ENCODE measurements around the gene LMNTD2.
"Not testable (repeated sequence)": the region's sequence is repeated elsewhere in the genome, so short reads cannot be mapped to it uniquely, and the experiment has no call there.

Gene LMNTD2

GRCh38 chr11:526192-526591 lies 34.3 kb downstream of the LMNTD2 start:
- Histone ChIP-seq H3K9me3 (ENCODE audit: control insufficient read depth, low read length) (no peaks in the 10 kb centered on the region), H3K4me1 (ENCODE audit: control insufficient read depth, insufficient read depth, low read length, poor library complexity, severe bottlenecking) (no peaks in the 10 kb centered on the region), H3K27ac (ENCODE audit: insufficient read depth, low read length, poor library complexity, severe bottlenecking) (no peak overlapping the region), H3K36me3 (ENCODE audit: control insufficient read depth, insufficient read depth, low read length) (no peaks in the 10 kb centered on the region), H3K27me3 (replicated peaks; ENCODE audit: control insufficient read depth, insufficient read depth, low read length, poor library complexity, severe bottlenecking) (no peaks in the 10 kb centered on the region), H3K4me3 (ENCODE audit: insufficient read depth, low read depth, low read length, poor library complexity, severe bottlenecking) (no peak overlapping the region)
- no peak for DNase-seq

GRCh38 chr11:521177-521688 lies 39.3 kb downstream of the LMNTD2 start:
- no peaks in the 10 kb centered on the region for H3K27me3 ChIP-seq (replicated peaks; ENCODE audit: control insufficient read depth, insufficient read depth, low read length, poor library complexity, severe bottlenecking)
- H3K4me1 ChIP-seq (ENCODE audit: control insufficient read depth, insufficient read depth, low read length, poor library complexity, severe bottlenecking): peaks cover 5% of the 10 kb centered on the region
- no peaks in the 10 kb centered on the region for H3K36me3 ChIP-seq (ENCODE audit: control insufficient read depth, insufficient read depth, low read length)
- H3K4me3 ChIP-seq (ENCODE audit: insufficient read depth, low read depth, low read length, poor library complexity, severe bottlenecking): no peak overlapping the region
- H3K27ac ChIP-seq (ENCODE audit: insufficient read depth, low read length, poor library complexity, severe bottlenecking): no peak overlapping the region
- no peak for DNase-seq
- H3K9me3 ChIP-seq (ENCODE audit: control insufficient read depth, low read length): no peaks in the 10 kb centered on the region

GRCh38 chr11:520428-521176 lies 39.9 kb downstream of the LMNTD2 start:
- Histone ChIP-seq H3K4me3 (ENCODE audit: insufficient read depth, low read depth, low read length, poor library complexity, severe bottlenecking) (no peak overlapping the region), H3K27me3 (replicated peaks; ENCODE audit: control insufficient read depth, insufficient read depth, low read length, poor library complexity, severe bottlenecking) (no peaks in the 10 kb centered on the region), H3K27ac (ENCODE audit: insufficient read depth, low read length, poor library complexity, severe bottlenecking) (no peak overlapping the region), H3K36me3 (ENCODE audit: control insufficient read depth, insufficient read depth, low read length) (no peaks in the 10 kb centered on the region), H3K9me3 (ENCODE audit: control insufficient read depth, low read length) (no peaks in the 10 kb centered on the region), H3K4me1 (ENCODE audit: control insufficient read depth, insufficient read depth, low read length, poor library complexity, severe bottlenecking) (peaks cover 5% of the 10 kb centered on the region)
- no peak for DNase-seq

GRCh38 chr11:518463-519202 lies 41.9 kb downstream of the LMNTD2 start:
- Histone ChIP-seq H3K4me3 (ENCODE audit: insufficient read depth, low read depth, low read length, poor library complexity, severe bottlenecking) (peak overlapping the region; percentile 39), H3K9me3 (ENCODE audit: control insufficient read depth, low read length) (no peaks in the 10 kb centered on the region), H3K4me1 (ENCODE audit: control insufficient read depth, insufficient read depth, low read length, poor library complexity, severe bottlenecking) (peaks cover 5% of the 10 kb centered on the region), H3K27me3 (replicated peaks; ENCODE audit: control insufficient read depth, insufficient read depth, low read length, poor library complexity, severe bottlenecking) (no peaks in the 10 kb centered on the region), H3K27ac (ENCODE audit: insufficient read depth, low read length, poor library complexity, severe bottlenecking) (no peak overlapping the region), H3K36me3 (ENCODE audit: control insufficient read depth, insufficient read depth, low read length) (no peaks in the 10 kb centered on the region)
- DNase-seq: peak; percentile 83 to 86 (median 84)

- not testable (repeated sequence) for H3K4me1 ChIP-seq (ENCODE audit: control insufficient read depth, insufficient read depth, low read length, poor library complexity, severe bottlenecking); H3K9me3 ChIP-seq (ENCODE audit: control insufficient read depth, low read length); H3K36me3 ChIP-seq (ENCODE audit: control insufficient read depth, insufficient read depth, low read length); H3K4me3 ChIP-seq (ENCODE audit: insufficient read depth, low read depth, low read length, poor library complexity, severe bottlenecking); H3K27ac ChIP-seq (ENCODE audit: insufficient read depth, low read length, poor library complexity, severe bottlenecking); DNase-seq; H3K27me3 ChIP-seq (replicated peaks; ENCODE audit: control insufficient read depth, insufficient read depth, low read length, poor library complexity, severe bottlenecking)
These were observed 43.4 kb downstream of the LMNTD2 start for GRCh38 chr11:516918-517685.

- H3K4me3 ChIP-seq (ENCODE audit: insufficient read depth, low read depth, low read length, poor library complexity, severe bottlenecking): no peak overlapping the region
- H3K36me3 ChIP-seq (ENCODE audit: control insufficient read depth, insufficient read depth, low read length): no peaks in the 10 kb centered on the region
- no peaks in the 10 kb centered on the region for H3K27me3 ChIP-seq (replicated peaks; ENCODE audit: control insufficient read depth, insufficient read depth, low read length, poor library complexity, severe bottlenecking)
- no peak for DNase-seq
- no peak overlapping the region for H3K27ac ChIP-seq (ENCODE audit: insufficient read depth, low read length, poor library complexity, severe bottlenecking)
- H3K4me1 ChIP-seq (ENCODE audit: control insufficient read depth, insufficient read depth, low read length, poor library complexity, severe bottlenecking): peaks cover 5% of the 10 kb centered on the region
- H3K9me3 ChIP-seq (ENCODE audit: control insufficient read depth, low read length): no peaks in the 10 kb centered on the region
These were observed 44.1 kb downstream of the LMNTD2 start for GRCh38 chr11:516400-516799.

GRCh38 chr11:515131-515530 lies 45.4 kb downstream of the LMNTD2 start:
- Histone ChIP-seq H3K4me3 (ENCODE audit: insufficient read depth, low read depth, low read length, poor library complexity, severe bottlenecking) (no peak overlapping the region), H3K4me1 (ENCODE audit: control insufficient read depth, insufficient read depth, low read length, poor library complexity, severe bottlenecking) (peaks cover 5% of the 10 kb centered on the region), H3K27me3 (replicated peaks; ENCODE audit: control insufficient read depth, insufficient read depth, low read length, poor library complexity, severe bottlenecking) (no peaks in the 10 kb centered on the region), H3K36me3 (ENCODE audit: control insufficient read depth, insufficient read depth, low read length) (no peaks in the 10 kb centered on the region), H3K27ac (ENCODE audit: insufficient read depth, low read length, poor library complexity, severe bottlenecking) (no peak overlapping the region), H3K9me3 (ENCODE audit: control insufficient read depth, low read length) (no peaks in the 10 kb centered on the region)
- DNase-seq: no peak

- no peak for DNase-seq
These were observed 45.9 kb downstream of the LMNTD2 start for GRCh38 chr11:514606-515005.

GRCh38 chr11:512761-513595 lies 47.6 kb downstream of the LMNTD2 start:
- Histone ChIP-seq H3K36me3 (ENCODE audit: control insufficient read depth, insufficient read depth, low read length) (peaks cover 3% of the 10 kb centered on the region), H3K4me1 (ENCODE audit: control insufficient read depth, insufficient read depth, low read length, poor library complexity, severe bottlenecking) (peaks cover under 1% of the 10 kb centered on the region), H3K9me3 (ENCODE audit: control insufficient read depth, low read length) (no peaks in the 10 kb centered on the region), H3K4me3 (ENCODE audit: insufficient read depth, low read depth, low read length, poor library complexity, severe bottlenecking) (no peak overlapping the region), H3K27ac (ENCODE audit: insufficient read depth, low read length, poor library complexity, severe bottlenecking) (no peak overlapping the region), H3K27me3 (replicated peaks; ENCODE audit: control insufficient read depth, insufficient read depth, low read length, poor library complexity, severe bottlenecking) (no peaks in the 10 kb centered on the region)
- DNase-seq: no peak

More at GRCh38 chr11:514606-515005, 45.9 kb downstream of the LMNTD2 start:
- H3K9me3 ChIP-seq (ENCODE audit: control insufficient read depth, low read length): no peaks in the 10 kb centered on the region
- H3K36me3 ChIP-seq (ENCODE audit: control insufficient read depth, insufficient read depth, low read length): peaks cover 3% of the 10 kb centered on the region
- peaks cover 5% of the 10 kb centered on the region for H3K4me1 ChIP-seq (ENCODE audit: control insufficient read depth, insufficient read depth, low read length, poor library complexity, severe bottlenecking)
- H3K27ac ChIP-seq (ENCODE audit: insufficient read depth, low read length, poor library complexity, severe bottlenecking): no peak overlapping the region
- no peak overlapping the region for H3K4me3 ChIP-seq (ENCODE audit: insufficient read depth, low read depth, low read length, poor library complexity, severe bottlenecking)
- no peaks in the 10 kb centered on the region for H3K27me3 ChIP-seq (replicated peaks; ENCODE audit: control insufficient read depth, insufficient read depth, low read length, poor library complexity, severe bottlenecking)
